Measurements from ENCODE around the gene PACSIN3.

DNA sequence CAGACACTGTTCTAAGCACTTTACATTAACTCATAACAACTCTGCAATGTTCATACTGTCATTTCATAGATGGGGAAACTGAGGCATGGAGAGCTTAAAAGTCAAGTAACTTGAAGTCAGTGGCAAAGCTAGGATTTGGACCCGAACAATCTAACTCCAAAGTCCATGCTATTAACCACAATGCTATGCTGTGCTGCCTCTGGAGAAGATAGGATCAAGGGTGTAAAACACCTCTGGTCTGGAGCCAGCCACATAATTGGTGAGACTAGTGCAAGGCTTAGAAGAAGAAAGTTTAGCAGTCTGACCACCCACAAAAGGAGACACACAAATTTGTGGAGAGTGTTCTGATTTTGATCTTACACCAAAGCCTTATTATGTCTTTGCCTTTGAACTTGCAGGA is 53.3 kb downstream of the PACSIN3 start:
- TF ChIP-seq, protein P1, sequence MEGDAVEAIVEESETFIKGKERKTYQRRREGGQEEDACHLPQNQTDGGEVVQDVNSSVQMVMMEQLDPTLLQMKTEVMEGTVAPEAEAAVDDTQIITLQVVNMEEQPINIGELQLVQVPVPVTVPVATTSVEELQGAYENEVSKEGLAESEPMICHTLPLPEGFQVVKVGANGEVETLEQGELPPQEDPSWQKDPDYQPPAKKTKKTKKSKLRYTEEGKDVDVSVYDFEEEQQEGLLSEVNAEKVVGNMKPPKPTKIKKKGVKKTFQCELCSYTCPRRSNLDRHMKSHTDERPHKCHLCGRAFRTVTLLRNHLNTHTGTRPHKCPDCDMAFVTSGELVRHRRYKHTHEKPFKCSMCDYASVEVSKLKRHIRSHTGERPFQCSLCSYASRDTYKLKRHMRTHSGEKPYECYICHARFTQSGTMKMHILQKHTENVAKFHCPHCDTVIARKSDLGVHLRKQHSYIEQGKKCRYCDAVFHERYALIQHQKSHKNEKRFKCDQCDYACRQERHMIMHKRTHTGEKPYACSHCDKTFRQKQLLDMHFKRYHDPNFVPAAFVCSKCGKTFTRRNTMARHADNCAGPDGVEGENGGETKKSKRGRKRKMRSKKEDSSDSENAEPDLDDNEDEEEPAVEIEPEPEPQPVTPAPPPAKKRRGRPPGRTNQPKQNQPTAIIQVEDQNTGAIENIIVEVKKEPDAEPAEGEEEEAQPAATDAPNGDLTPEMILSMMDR (IDR thresholded peaks at IDR 0.05): no peak
- TF ChIP-seq POLR2A (IDR thresholded peaks at IDR 0.05): no peak
- TF ChIP-seq POLR2AphosphoS5 (IDR thresholded peaks at IDR 0.05; ENCODE audit: insufficient read depth in 1 of 2, low read depth in 1 of 2): no peak

Measured in vagina (tissue), 2 donors.